CD4-positive, alpha-beta T cell treated with Interleukin-6 for 4 hours (primary cell): Measurements from ENCODE around the gene PRMT2.

Experiments
- DNase-seq: peaks from one replicate; pipeline ENCODE4 v3.0.0-alpha.2; 2020; ENCODE audit warnings: mixed read lengths

PRMT2 gene

GRCh38 chr21:46635324-46636180 is at the start of gene PRMT2:
PRMT2 (plus strand) TSS chr21:46635674; CDS start chr21:46636952, 1,278 bp downstream.
- peak; percentile 98 for DNase-seq

GRCh38 chr21:46594276-46594675 is 41.2 kb upstream of the PRMT2 start:
- DNase-seq = no peak

- DNase-seq = no peak
These were observed 39.3 kb upstream of the PRMT2 start for GRCh38 chr21:46596201-46596600.

GRCh38 chr21:46597031-46597430 is 38.4 kb upstream of the PRMT2 start:
- DNase-seq = no peak

GRCh38 chr21:46597896-46598343 is 37.6 kb upstream of the PRMT2 start:
- no peak for DNase-seq

- peak; percentile 3 for DNase-seq
These were observed 36.6 kb upstream of the PRMT2 start for GRCh38 chr21:46598581-46599572.

- no peak for DNase-seq
These were observed 35.2 kb upstream of the PRMT2 start for GRCh38 chr21:46600305-46600704.

GRCh38 chr21:46600978-46601377 is 34.5 kb upstream of the PRMT2 start:
- no peak for DNase-seq

GRCh38 chr21:46603228-46603627 is 32.2 kb upstream of the PRMT2 start:
- no peak for DNase-seq

GRCh38 chr21:46604329-46604974 is 31.0 kb upstream of the PRMT2 start:
- no peak for DNase-seq

GRCh38 chr21:46604975-46605766 is 30.3 kb upstream of the PRMT2 start, which contains the start of gene S100B:
S100B (minus strand) TSS chr21:46605082; CDS start chr21:46602415, 2,667 bp downstream.
- DNase-seq = peak; percentile 38

GRCh38 chr21:46605767-46606426 is 29.6 kb upstream of the PRMT2 start:
- DNase-seq = peak; percentile 73

- DNase-seq = no peak
These were observed 29.1 kb upstream of the PRMT2 start for GRCh38 chr21:46606427-46606813.

- no peak for DNase-seq
These were observed 27.8 kb upstream of the PRMT2 start for GRCh38 chr21:46607636-46608035.

- DNase-seq = no peak
These were observed 26.8 kb upstream of the PRMT2 start for GRCh38 chr21:46608672-46609111.

- no peak for DNase-seq
These were observed 25.3 kb upstream of the PRMT2 start for GRCh38 chr21:46610018-46610701.

- no peak for DNase-seq
These were observed 22.1 kb upstream of the PRMT2 start for GRCh38 chr21:46613391-46613790.

- no peak for DNase-seq
These were observed 19.4 kb upstream of the PRMT2 start for GRCh38 chr21:46616050-46616449.

GRCh38 chr21:46616656-46617055 is 18.8 kb upstream of the PRMT2 start:
- DNase-seq = no peak

GRCh38 chr21:46617267-46618051 is 18.0 kb upstream of the PRMT2 start:
- no peak for DNase-seq
